GM18861 (cell line): ENCODE measurements around the gene AGTPBP1.

Source experiments
- ATAC-seq: cut with Tn5 transposase; IDR thresholded peaks from one replicate; pipeline ENCODE4 v1.9.1; 2021; ENCODE audit not compliant: unreplicated experiment

Gene AGTPBP1

DNA sequence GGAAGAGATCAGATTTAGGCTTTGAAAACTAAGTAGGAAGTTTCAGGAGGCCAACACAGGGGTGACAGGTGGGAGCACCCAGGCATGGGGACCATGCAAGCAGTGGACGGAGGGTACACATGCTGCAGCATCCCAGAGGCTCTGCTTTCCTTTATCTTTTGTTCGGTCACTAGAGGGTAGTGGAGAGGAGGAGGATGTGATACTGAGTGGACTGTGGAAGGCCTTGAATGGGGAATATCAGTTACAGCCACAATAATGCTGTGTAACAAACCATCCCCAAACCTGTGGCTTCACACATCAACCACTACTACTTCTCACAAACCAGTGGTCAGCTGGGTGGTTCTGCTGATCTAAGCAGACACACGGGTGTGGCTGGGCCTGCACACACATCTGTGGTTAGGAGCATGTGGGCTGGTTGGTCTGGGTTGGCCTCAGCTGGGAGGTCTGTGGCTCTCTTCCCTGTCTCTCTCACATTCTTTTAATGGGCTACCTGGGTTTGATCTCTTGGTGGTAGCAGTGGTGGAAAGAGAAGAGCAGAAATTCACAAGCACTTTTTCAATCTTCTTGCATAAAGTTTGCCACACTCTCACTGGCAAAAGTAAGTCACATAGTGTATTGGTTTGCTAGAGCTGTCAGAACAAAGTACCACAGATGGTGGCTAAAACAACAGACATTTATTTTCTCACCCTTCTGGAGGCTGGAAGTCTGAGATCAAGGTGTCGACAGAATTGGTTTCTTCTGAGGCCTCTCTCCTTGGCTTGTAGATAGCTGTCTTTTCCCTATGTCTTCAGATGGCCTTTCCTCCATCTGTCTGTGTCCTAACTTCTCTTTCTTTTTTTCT lies 238.7 kb downstream of the AGTPBP1 start:
- no peak for ATAC-seq

DNA sequence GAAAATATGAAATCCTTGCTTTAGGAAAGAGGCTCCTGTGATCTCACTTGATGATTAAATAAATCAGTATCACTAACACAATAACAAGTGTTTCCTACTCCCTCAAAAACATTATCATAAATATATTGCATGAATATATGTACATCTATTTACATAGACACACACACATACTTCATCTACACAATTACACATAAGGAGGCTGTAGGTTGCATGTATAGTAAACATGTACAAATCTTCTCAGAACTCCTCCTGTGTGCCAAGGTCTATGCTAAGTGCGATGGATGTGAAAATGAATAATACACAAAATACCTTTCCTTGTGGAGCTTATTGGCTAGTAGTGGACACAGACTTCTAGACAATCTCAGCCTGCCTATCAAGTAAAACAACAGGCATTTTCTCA lies 239.9 kb downstream of the AGTPBP1 start:
- ATAC-seq = no peak

DNA sequence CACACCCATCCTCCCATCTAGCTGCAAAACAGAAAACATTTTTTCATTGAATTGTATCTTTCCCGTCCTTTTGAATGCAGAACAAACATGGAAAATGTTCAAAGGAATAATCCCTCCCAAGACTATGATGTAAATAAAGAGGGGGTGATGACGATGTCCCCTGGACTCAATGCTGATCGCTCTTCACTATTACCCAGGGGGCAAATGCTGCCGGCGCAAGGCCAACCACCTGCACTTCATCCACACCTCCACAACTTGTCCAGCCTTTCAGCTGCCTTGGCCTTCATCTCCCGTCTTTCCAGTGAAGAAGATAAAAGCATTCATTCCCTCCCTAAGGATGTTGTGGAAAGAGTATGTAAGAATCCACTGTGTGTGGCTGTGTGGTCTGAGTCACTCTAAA lies 240.3 kb downstream of the AGTPBP1 start:
- ATAC-seq = no peak
